Liver (tissue), 9 donors: ENCODE measurements around the gene GREM2. TPM values are rescaled to one million over a fixed set of nuclear protein-coding genes. Genes with fewer than 3 reads are reported as not detected.
A peak's percentile ranks its signal among the peaks of the same experiment; 100 is the strongest.

ENCODE experiments used
- DNase-seq: peaks from one replicate; pipeline ENCODE4 v3.0.0-alpha.2; 2017; ENCODE audit warnings: low spot score
- H3K27ac ChIP-seq, 2 donors: one replicate each; pipeline ENCODE4 v1.7.0; 2013; ENCODE audit warnings: inconsistent platforms in 2 of 2, low read length in 2 of 2, control low read depth in 1 of 2, low read depth in 1 of 2, mild to moderate bottlenecking in 1 of 2
- H3K27me3 ChIP-seq, 4 donors: one replicate each; pipeline versions ENCODE4 v1.6.1 to v1.7.0; 2013; ENCODE audit warnings: low read length in 3 of 4, inconsistent platforms in 1 of 4, mild to moderate bottlenecking in 1 of 4, moderate library complexity in 1 of 4; ENCODE audit not compliant: control insufficient read depth in 4 of 4, insufficient read depth in 4 of 4
- H3K36me3 ChIP-seq, 4 donors: one replicate each; pipeline versions ENCODE4 v1.6.1 to v1.7.0; 2013; ENCODE audit warnings: low read length in 3 of 4, mild to moderate bottlenecking in 3 of 4, low read depth in 1 of 4, moderate library complexity in 1 of 4; ENCODE audit not compliant: control insufficient read depth in 4 of 4, insufficient read depth in 3 of 4
- H3K4me1 ChIP-seq, 4 donors: one replicate each; pipeline versions ENCODE4 v1.6.1 to v1.7.0; 2013; ENCODE audit warnings: low read length in 3 of 4, mild to moderate bottlenecking in 3 of 4, moderate library complexity in 1 of 4; ENCODE audit not compliant: control insufficient read depth in 4 of 4, insufficient read depth in 4 of 4
- H3K4me3 ChIP-seq, 3 donors: one replicate each; pipeline versions ENCODE4 v1.6.1 to v1.7.0; 2013; ENCODE audit warnings: low read length in 3 of 3, control low read depth in 1 of 3, low read depth in 1 of 3, mild to moderate bottlenecking in 1 of 3
- H3K9ac ChIP-seq, 2 donors: one replicate each; pipeline ENCODE4 v1.7.0; 2013; ENCODE audit warnings: low read length in 2 of 2, mild to moderate bottlenecking in 2 of 2, moderate library complexity in 2 of 2, control low read depth in 1 of 2, low read depth in 1 of 2
- H3K9me3 ChIP-seq, 4 donors: one replicate each; pipeline versions ENCODE4 v1.6.1 to v1.7.0; 2013; ENCODE audit warnings: low read length in 3 of 4; ENCODE audit not compliant: control insufficient read depth in 4 of 4
- EGR1 ChIP-seq, 2 donors: IDR thresholded peaks; 2 replicates each; pipeline ENCODE4 v1.6.1; 2016 to 2018; ENCODE audit warnings: antibody characterized with exemption in 2 of 2, low read depth in 2 of 2
- FOXA1 ChIP-seq: IDR thresholded peaks from 2 replicates; pipeline ENCODE4 v1.6.1; 2016; ENCODE audit warnings: antibody characterized with exemption
- FOXA2 ChIP-seq: IDR thresholded peaks from 2 replicates; pipeline ENCODE4 v1.6.1; 2016; ENCODE audit warnings: antibody characterized with exemption
- GABPA ChIP-seq, 2 donors: IDR thresholded peaks in 1 of 2; conservative IDR thresholded peaks in 1 of 2; 2 replicates each; pipeline ENCODE4 v1.6.1; 2016; ENCODE audit warnings: antibody characterized with exemption in 2 of 2, mild to moderate bottlenecking in 1 of 2, moderate library complexity in 1 of 2
- HNF4A ChIP-seq, 2 donors: conservative IDR thresholded peaks; 2 replicates each; pipeline ENCODE4 v1.6.1; 2016; ENCODE audit warnings: antibody characterized with exemption in 2 of 2, mild to moderate bottlenecking in 2 of 2
- HNF4G ChIP-seq: IDR thresholded peaks from 2 replicates; pipeline ENCODE4 v1.6.1; 2016; ENCODE audit warnings: antibody characterized with exemption
- JUND ChIP-seq, 2 donors: IDR thresholded peaks; 2 replicates each; pipeline ENCODE4 v1.6.1; 2016; ENCODE audit warnings: antibody characterized with exemption in 2 of 2
- NR2F2 ChIP-seq: IDR thresholded peaks from 2 replicates; pipeline ENCODE4 v1.6.1; 2016; ENCODE audit warnings: antibody characterized with exemption
- RAD21 ChIP-seq, 2 donors: IDR thresholded peaks; 2 replicates each; pipeline ENCODE4 v1.6.1; 2016; ENCODE audit warnings: antibody characterized with exemption in 2 of 2, mild to moderate bottlenecking in 2 of 2
- RXRA ChIP-seq, 2 donors: IDR thresholded peaks; 2 replicates each; pipeline ENCODE4 v1.6.1; 2017 to 2018; ENCODE audit warnings: antibody characterized with exemption in 2 of 2, mild to moderate bottlenecking in 1 of 2
- SP1 ChIP-seq: IDR thresholded peaks from 2 replicates; pipeline ENCODE4 v1.6.1; 2018; ENCODE audit warnings: antibody characterized with exemption, mild to moderate bottlenecking
- TAF1 ChIP-seq: conservative IDR thresholded peaks from 2 replicates; pipeline ENCODE4 v1.6.1; 2016; ENCODE audit warnings: antibody characterized with exemption, mild to moderate bottlenecking
- YY1 ChIP-seq: IDR thresholded peaks from 2 replicates; pipeline ENCODE4 v1.6.1; 2016; ENCODE audit warnings: antibody characterized with exemption, mild to moderate bottlenecking
- WGBS: extraction: QIAGEN DNeasy Blood & Tissue Kit; methylation state at CpG from one replicate; pipeline ENCODE4 v1.1.7; 2013; 5-methylcytosine and 5-hydroxymethylcytosine counted together
- polyA plus RNA-seq, 2 donors: library from polyadenylated mRNA; stranded (reverse) in 1 of 2; unstranded in 1 of 2; fragments of 200-250 nt in 1 of 2; fragments of >200 nt in 1 of 2; fragmentation: Nextera tagmentation in 1 of 2; extraction: Ambion mirVana in 1 of 2; gene quantifications; one replicate each; pipeline versions ENCODE4 v1.2.1 to v1.2.3, GENCODE V29; 2013 to 2015
- total RNA-seq, 2 donors: library from RNA; depleted of rRNA; stranded (reverse); fragments of >200 nt; gene quantifications; one replicate each; pipeline ENCODE4 v1.2.3, GENCODE V29; 2014
- TF ChIP-seq, protein P1 (sequence below): IDR thresholded peaks from 2 replicates; pipeline ENCODE4 v1.6.1; 2016; ENCODE audit warnings: antibody characterized with exemption
- TF ChIP-seq, protein P2 (sequence below): fragments of 150-350 bp; IDR thresholded peaks from 2 replicates; pipeline ENCODE4 v1.5.1; 2017; ENCODE audit warnings: improper control_type of control experiment, low read depth, low read length; ENCODE audit not compliant: missing input control
- TF ChIP-seq, protein P3 (sequence below): IDR thresholded peaks from 2 replicates; pipeline ENCODE4 v1.6.1; 2016; ENCODE audit warnings: antibody characterized with exemption
- TF ChIP-seq, protein P4 (sequence below): IDR thresholded peaks from 2 replicates; pipeline ENCODE4 v1.6.1; 2016; ENCODE audit warnings: antibody characterized with exemption
- TF ChIP-seq, protein P5 (sequence below): IDR thresholded peaks from 2 replicates; pipeline ENCODE4 v1.6.1; 2016; ENCODE audit warnings: antibody characterized with exemption, mild to moderate bottlenecking
- donor health status: healthy.
- donor health status: healthy.
- donor health status: healthy.
- donor health status: healthy.
- donor health status: healthy.

The GREM2 gene
- total and polyA plus RNA-seq, 4 donors = 0.19 to 19.5 (median 4.3) TPM

DNA sequence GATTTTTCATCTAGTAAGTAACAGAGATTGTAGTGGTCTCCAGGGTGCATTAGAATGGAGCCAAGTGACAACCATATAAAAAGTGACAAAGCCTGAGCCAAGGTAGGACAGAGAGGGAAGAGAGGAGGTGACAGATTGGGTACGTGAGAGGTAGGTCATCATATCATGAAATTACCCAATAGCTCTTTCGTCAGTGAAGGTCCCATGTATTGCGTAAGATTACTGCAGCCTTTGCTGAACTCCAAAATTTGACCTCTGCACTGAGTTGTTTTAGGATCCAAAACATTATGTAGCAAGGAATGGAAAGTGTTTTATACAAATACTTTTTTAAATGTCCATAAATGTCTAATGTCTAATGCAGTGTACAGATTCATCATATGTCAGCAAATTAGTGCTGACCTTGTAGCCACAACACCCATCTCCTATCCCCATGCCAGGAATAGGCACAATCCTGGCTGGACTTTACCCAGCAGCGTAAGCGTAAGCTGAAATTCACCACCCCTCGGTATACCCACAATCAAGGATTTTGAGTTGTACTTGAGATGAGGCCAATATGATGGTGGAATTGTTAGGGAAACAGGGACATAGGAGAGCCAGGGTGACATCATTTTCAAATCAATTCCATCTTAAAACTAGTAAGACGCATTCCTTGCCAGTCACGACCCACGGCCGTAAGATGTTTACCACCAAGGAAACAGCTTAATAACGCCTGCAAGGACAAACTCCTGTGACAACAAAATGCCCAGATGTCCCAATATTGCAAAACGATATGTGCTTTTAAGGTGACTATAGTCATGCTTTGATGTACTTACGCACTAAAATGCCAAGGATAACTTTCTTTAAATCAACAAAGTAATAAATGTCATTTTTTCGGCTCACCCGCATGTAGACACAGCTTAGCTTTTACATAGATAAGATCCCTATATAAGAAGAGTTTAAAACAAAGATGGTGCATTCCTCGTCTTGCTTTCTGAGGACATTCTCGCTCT lies 38.1 kb upstream of the GREM2 start:
- WGBS = 57% methylated on average over 17 of the region's 17 CpGs
- no peak overlapping the region for H3K9ac ChIP-seq
- no peaks in the 10 kb centered on the region for H3K9me3 ChIP-seq
- TF ChIP-seq FOXA1 = no peak
- peak; percentile 64 for TF ChIP-seq HNF4G
- no peak for TF ChIP-seq TAF1
- TF ChIP-seq, protein P1, sequence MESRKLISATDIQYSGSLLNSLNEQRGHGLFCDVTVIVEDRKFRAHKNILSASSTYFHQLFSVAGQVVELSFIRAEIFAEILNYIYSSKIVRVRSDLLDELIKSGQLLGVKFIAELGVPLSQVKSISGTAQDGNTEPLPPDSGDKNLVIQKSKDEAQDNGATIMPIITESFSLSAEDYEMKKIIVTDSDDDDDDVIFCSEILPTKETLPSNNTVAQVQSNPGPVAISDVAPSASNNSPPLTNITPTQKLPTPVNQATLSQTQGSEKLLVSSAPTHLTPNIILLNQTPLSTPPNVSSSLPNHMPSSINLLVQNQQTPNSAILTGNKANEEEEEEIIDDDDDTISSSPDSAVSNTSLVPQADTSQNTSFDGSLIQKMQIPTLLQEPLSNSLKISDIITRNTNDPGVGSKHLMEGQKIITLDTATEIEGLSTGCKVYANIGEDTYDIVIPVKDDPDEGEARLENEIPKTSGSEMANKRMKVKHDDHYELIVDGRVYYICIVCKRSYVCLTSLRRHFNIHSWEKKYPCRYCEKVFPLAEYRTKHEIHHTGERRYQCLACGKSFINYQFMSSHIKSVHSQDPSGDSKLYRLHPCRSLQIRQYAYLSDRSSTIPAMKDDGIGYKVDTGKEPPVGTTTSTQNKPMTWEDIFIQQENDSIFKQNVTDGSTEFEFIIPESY = peak; percentile 71
- TF ChIP-seq, protein P2, sequence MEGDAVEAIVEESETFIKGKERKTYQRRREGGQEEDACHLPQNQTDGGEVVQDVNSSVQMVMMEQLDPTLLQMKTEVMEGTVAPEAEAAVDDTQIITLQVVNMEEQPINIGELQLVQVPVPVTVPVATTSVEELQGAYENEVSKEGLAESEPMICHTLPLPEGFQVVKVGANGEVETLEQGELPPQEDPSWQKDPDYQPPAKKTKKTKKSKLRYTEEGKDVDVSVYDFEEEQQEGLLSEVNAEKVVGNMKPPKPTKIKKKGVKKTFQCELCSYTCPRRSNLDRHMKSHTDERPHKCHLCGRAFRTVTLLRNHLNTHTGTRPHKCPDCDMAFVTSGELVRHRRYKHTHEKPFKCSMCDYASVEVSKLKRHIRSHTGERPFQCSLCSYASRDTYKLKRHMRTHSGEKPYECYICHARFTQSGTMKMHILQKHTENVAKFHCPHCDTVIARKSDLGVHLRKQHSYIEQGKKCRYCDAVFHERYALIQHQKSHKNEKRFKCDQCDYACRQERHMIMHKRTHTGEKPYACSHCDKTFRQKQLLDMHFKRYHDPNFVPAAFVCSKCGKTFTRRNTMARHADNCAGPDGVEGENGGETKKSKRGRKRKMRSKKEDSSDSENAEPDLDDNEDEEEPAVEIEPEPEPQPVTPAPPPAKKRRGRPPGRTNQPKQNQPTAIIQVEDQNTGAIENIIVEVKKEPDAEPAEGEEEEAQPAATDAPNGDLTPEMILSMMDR = no peak
- peak; percentile 97 for TF ChIP-seq SP1
- peak; percentile 61 to 72 for TF ChIP-seq JUND (IDR thresholded peaks at IDR 0.05)
- TF ChIP-seq, protein P3, sequence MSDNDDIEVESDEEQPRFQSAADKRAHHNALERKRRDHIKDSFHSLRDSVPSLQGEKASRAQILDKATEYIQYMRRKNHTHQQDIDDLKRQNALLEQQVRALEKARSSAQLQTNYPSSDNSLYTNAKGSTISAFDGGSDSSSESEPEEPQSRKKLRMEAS = peak; percentile 41
- peak in 1 of 2 donors; percentile 49 for TF ChIP-seq EGR1 (IDR thresholded peaks at IDR 0.05; ENCODE audit: low read depth in 2 of 2)
- peak; percentile 97 for TF ChIP-seq RXRA (IDR thresholded peaks at IDR 0.05)
- TF ChIP-seq, protein P4, sequence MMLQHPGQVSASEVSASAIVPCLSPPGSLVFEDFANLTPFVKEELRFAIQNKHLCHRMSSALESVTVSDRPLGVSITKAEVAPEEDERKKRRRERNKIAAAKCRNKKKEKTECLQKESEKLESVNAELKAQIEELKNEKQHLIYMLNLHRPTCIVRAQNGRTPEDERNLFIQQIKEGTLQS = peak; percentile 91
- peak in 1 of 2 donors; percentile 26 for TF ChIP-seq GABPA (IDR thresholded peaks at IDR 0.05 in 1 of 2, conservative IDR thresholded peaks at IDR 0.05 in 1 of 2)
- peak; percentile 17 to 41 for TF ChIP-seq RAD21 (IDR thresholded peaks at IDR 0.05)
- TF ChIP-seq HNF4A (conservative IDR thresholded peaks at IDR 0.05) = peak; percentile 90 to 94
- peak; percentile 57 for TF ChIP-seq NR2F2
- peak; percentile 69 for TF ChIP-seq YY1
- TF ChIP-seq, protein P5, sequence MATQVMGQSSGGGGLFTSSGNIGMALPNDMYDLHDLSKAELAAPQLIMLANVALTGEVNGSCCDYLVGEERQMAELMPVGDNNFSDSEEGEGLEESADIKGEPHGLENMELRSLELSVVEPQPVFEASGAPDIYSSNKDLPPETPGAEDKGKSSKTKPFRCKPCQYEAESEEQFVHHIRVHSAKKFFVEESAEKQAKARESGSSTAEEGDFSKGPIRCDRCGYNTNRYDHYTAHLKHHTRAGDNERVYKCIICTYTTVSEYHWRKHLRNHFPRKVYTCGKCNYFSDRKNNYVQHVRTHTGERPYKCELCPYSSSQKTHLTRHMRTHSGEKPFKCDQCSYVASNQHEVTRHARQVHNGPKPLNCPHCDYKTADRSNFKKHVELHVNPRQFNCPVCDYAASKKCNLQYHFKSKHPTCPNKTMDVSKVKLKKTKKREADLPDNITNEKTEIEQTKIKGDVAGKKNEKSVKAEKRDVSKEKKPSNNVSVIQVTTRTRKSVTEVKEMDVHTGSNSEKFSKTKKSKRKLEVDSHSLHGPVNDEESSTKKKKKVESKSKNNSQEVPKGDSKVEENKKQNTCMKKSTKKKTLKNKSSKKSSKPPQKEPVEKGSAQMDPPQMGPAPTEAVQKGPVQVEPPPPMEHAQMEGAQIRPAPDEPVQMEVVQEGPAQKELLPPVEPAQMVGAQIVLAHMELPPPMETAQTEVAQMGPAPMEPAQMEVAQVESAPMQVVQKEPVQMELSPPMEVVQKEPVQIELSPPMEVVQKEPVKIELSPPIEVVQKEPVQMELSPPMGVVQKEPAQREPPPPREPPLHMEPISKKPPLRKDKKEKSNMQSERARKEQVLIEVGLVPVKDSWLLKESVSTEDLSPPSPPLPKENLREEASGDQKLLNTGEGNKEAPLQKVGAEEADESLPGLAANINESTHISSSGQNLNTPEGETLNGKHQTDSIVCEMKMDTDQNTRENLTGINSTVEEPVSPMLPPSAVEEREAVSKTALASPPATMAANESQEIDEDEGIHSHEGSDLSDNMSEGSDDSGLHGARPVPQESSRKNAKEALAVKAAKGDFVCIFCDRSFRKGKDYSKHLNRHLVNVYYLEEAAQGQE = peak; percentile 79
- TF ChIP-seq FOXA2 = peak; percentile 28
- no peaks in the 10 kb centered on the region for H3K36me3 ChIP-seq
- DNase-seq = no peak
- H3K27me3 ChIP-seq = no peaks in the 10 kb centered on the region
- peak overlapping the region in 1 of 3 donors; percentile 10 for H3K4me3 ChIP-seq
- H3K27ac ChIP-seq = peak overlapping the region; percentile 64 to 93
- peaks cover 3 to 8% (median 4%) of the 10 kb centered on the region in 4 donors for H3K4me1 ChIP-seq
